Esophagus squamous epithelium (tissue), 4 donors: Measurements from ENCODE around the gene SLC1A3.

ENCODE experiments used
- CTCF ChIP-seq, 6 experiments: fragments of 450-650 bp in 4 of 6; fragments of 200-600 bp in 2 of 6; sonication (generic) in 2 of 6; IDR thresholded peaks; one replicate each; pipeline ENCODE4 v1.5.1; 2016 to 2019; ENCODE audit warnings: antibody characterized with exemption in 6 of 6, mild to moderate bottlenecking in 4 of 6, moderate library complexity in 4 of 6
- POLR2A ChIP-seq, 4 donors: fragments of 450-650 bp; IDR thresholded peaks; one replicate each; pipeline ENCODE4 v1.6.1; 2017; ENCODE audit warnings: antibody characterized with exemption in 4 of 4, mild to moderate bottlenecking in 4 of 4, moderate library complexity in 3 of 4

- no peak for TF ChIP-seq CTCF (IDR thresholded peaks at IDR 0.05)
- TF ChIP-seq POLR2A (IDR thresholded peaks at IDR 0.05): no peak
Measured at GRCh38 chr5:36682499-36682898, 76.1 kb downstream of the SLC1A3 start.
